GM18861 (cell line): ENCODE data around the gene TXK.

ENCODE experiments used
- ATAC-seq: cut with Tn5 transposase; IDR thresholded peaks from one replicate; pipeline ENCODE4 v1.9.1; 2021; ENCODE audit not compliant: unreplicated experiment

Gene TXK

DNA sequence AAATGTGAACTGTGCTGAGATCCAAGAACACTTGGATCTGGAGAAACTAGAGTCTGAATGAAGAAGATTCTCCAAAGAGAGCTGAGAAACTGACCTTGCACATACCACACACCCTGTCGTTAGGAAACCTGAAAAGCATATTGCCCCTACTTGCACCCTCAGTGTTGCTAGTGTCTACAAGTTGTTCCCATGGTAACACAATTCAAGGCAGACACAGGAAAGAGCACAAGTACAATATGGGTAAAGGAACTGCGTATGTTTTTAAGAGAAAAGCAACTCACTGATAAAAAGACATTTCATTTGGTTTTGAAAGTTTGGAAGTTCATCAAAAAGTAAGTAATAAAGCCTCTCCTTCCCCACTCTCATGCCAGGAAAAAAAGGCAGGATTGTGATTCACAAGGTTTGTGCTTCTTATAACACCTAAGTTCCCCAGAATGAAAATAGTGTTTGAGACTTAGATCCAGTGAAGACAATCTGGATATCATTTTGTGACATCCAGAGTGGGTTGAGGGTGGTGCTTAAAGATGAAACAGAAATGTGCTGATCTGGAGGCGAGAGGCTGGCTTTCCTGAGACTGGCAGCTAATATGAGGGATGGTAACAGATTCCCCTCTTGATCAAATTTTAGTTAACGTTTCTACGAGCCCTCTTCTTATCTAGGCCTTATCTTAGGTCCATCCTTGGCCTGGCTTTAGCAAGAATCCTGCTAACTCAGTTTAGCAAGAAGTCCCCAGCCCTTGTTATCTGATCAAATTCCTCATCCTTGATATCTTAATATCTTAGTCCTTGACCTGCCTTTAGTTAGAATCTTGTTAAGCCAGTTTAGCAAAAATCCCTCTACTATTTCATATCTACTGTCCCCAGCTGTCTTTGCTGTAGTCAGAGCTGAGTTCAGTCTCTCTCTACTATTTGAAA is 75.2 kb downstream of the TXK start:
- no peak for ATAC-seq

DNA sequence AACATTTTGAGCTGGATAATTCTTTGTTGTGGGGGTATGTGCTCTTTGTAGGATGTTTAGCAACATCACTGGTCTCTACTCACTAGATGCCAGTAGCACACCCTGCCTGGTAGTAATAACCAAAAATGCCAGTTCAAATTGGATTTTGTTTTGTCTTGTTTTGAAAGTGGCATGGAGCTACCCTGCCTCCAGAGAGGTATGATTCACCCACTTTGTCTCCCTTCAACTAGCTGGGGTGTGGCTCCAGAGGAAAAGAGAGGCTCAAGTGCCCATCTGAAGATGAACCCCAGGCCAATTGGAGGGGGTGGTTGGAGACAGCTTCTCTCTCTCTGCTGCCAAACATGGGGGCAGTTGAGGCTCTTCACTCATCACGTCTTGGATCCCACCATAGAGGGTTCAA is 83.0 kb downstream of the TXK start:
- ATAC-seq, result no peak

- ATAC-seq, result no peak
These were observed 84.6 kb downstream of the TXK start for GRCh38 chr4:48049483-48049882.

DNA sequence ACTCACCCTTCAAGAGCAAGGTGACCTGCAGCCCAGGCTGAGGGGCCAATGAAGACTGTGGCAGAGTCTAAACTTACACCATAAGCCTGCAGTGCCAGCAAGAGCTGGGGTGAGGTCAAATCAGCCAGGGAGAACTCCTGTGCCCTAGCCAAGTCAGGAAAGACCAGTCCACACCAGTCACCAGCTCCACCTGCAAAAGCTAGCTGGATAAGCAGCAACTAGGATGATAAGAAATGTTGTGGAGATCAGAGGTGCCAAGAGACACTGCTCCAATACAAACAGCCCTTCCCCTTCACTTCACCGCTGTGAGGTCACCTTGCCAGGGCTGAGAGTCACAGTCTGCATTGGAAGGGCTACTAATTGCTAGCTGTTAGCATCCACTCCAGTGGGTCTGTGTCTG is 86.2 kb downstream of the TXK start:
- ATAC-seq, result no peak

DNA sequence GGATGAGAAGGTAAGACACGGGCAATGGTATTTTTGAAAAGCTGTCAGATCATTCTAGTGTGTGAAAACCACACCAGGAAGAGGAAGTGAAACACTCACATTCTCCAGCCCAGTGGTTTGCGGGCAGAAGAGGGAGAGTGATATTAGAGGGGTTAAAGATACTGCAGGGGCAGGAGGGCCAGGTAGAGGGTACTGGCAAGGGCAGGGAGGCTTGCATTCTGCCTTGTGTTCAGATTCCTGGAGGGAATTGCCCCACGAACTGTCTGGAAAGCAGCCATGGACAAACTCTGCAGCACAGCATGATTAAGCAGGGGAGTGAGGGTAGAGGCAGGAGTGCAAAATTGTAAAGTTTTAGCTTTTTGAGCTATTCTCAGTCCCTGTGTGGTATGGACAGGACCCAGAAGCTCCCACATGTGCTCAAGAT is 86.6 kb downstream of the TXK start:
- peak; percentile 99 for ATAC-seq

- ATAC-seq, result no peak
These were observed 88.0 kb downstream of the TXK start for GRCh38 chr4:48046059-48046458.

GRCh38 chr4:48044298-48044697 is 89.8 kb downstream of the TXK start:
- ATAC-seq, result no peak

- ATAC-seq, result no peak
These were observed 90.5 kb downstream of the TXK start for GRCh38 chr4:48043504-48043903.

DNA sequence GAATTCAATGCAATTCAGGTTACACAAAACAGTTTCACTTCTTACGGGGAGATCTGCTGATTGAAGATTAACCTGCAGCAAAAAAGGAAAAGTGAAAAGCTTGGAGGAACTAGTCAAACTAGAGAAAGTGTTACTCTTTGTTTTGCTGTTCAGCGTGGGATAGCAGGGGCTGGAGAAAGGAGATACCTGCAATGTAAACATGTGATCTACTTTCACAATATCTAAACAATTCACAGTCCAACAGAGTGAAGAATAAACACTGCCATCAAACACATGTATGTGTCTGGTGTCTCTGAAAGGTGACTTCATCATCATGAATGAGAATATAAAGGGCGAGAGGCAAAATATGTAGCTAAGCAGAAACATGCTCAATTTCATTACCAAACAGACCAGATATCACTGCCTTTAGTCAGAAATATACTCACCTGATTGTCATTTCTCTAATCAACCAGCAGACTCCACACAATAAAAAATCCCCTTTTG is 91.0 kb downstream of the TXK start:
- ATAC-seq, result no peak

GRCh38 chr4:48041535-48042137 is 92.4 kb downstream of the TXK start:
- no peak for ATAC-seq

DNA sequence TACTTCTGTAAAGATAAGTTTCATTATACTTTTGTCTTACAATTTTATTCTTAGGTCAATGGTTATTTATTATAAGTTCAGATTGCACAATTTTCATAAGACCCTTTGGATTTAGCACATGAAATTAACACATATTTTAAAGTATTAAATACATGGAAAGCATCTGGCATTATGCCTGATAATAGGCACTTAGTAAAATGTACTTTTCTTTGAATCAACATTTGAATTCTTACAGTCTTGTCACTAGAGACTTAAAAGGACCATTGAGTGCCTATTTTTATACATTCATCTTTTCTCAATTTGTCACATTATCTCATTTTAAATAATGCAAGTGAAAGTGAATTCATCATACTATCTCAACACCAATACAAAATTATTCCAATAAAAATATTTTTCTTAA is 94.5 kb downstream of the TXK start:
- no peak for ATAC-seq

GRCh38 chr4:48038666-48039065 is 95.4 kb downstream of the TXK start:
- ATAC-seq, result no peak

GRCh38 chr4:48037117-48037462 is 97.0 kb downstream of the TXK start:
- no peak for ATAC-seq

DNA sequence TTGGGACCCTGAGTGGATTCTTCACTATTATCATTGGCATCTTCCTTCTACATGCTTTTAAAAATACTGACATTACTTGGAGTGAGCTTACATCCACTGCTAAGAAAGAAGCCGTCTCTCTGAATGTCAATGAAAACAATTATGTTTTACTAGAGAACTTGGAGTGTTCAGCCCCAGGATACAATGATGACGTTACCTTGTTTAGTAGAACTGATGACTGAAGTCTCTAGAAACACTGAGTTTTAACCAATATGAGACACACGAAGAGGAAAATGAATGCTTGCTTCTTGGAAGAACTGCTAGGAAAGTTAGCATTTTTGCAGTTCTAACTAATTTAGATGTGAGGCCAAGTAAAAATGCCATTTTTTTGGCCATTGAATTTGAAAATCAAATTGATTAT is 98.1 kb downstream of the TXK start:
- ATAC-seq, result no peak

DNA sequence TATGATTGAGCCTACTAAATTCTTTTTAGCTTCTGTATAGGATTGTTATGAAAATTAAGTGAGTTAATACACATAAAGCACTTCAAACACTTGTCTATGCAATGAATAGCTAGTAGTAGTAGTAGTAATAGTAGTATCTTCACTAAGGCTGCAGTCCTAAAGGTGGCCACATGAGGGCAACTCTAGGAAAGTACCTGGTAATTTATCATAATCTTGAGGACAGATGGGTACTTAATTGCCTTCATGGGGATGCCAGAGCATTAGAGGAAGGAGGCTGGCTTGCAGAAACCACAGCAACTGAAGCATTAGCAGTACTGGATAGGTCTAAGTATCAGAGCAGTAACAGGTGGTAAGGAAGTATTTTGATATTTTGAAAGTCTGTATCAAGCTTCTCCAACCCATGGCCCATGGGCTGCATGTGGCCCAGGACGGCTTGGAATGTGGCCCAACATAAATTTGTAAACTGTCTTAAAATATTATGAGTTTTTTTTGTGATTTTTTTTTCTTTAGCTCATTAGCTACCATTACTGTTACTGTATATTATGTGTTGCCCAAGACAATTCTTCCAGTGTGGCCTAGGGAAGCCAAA is 100.1 kb downstream of the TXK start:
- ATAC-seq, result peak; percentile 47

DNA sequence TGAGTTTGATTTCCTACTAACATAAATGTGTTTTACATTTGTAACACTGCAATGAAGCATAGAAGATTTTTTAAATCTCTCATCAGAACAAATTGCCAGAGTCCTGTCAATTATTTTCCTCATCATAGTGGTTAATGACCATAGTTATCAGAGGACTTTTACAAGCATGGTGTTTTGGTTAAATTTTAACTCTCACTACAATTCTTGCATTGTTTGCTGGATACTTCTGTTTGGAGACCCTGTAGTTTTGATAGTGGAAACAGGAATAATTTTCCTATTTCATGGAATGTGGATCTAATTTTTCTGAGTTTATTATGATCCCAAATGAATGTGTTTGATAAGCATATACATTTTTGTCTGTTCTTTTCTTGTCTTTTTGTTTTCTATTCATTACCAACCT is 100.6 kb downstream of the TXK start:
- no peak for ATAC-seq

- ATAC-seq, result no peak
These were observed 101.3 kb downstream of the TXK start for GRCh38 chr4:48032721-48033120.

DNA sequence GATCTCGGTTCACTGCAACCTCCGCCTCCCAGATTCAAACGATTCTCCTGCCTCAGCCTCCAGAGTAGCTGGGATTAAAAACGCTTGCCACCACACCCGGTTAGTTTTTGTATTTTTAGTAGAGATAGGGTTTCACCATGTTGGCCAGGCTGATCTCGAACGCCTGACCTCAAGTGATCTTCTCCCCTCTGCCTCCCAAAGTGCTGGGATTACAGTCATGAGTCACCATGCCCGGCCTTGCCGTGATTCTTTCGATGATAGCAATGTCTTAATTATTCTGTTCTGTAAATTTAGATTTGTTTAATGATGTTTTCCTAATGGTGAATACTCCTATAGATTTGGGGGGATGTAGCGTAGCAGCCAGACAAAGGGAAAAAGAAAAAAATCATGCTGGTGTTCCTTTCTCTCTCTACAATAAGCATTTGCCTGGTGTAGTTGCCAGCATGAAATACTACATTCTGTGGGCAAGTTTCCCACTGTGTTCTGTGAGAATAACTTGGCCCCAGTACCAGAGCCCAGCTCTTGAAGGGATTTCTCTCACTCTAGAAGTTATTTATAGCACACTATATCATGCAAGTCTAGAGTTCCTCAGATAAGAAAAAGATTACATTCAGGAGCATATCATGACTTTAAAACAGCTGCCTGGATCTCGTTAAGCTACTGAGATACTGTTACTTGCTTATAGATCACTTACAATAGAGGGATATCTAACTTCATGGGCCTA is 102.1 kb downstream of the TXK start:
- no peak for ATAC-seq

GRCh38 chr4:48030470-48030869 is 103.6 kb downstream of the TXK start:
- no peak for ATAC-seq

GRCh38 chr4:48028696-48029095 is 105.4 kb downstream of the TXK start:
- peak; percentile 69 for ATAC-seq

GRCh38 chr4:48027653-48028052 is 106.4 kb downstream of the TXK start:
- peak; percentile 65 for ATAC-seq
